ENCODE results near the gene TUNAR. TPM values are rescaled to one million over a fixed set of nuclear protein-coding genes. Genes with fewer than 3 reads are reported as not detected.
"Not testable (repeated sequence)": the region's sequence is repeated elsewhere in the genome, so short reads cannot be mapped to it uniquely, and the experiment has no call there.

TUNAR gene
- total RNA-seq, 2 experiments from 2014 or later: not detected

- no peak overlapping the region for H3K4me3 Mint-ChIP-seq
- H3K27ac Mint-ChIP-seq: no peak overlapping the region
- H3K9me3 Mint-ChIP-seq: peaks cover 10% of the 10 kb centered on the region
- H3K36me3 Mint-ChIP-seq (ENCODE audit: low read depth): no peaks in the 10 kb centered on the region
- no peaks in the 10 kb centered on the region for H3K4me1 Mint-ChIP-seq
- H3K27me3 Mint-ChIP-seq: peaks cover 13% of the 10 kb centered on the region
- DNase-seq: no peak
- ChIA-PET POLR2A (no interaction called here), CTCF (no interaction called here)
Observed at GRCh38 chr14:95943699-95944098, 67.1 kb downstream of the TUNAR start.

GRCh38 chr14:95944462-95944861, 67.8 kb downstream of the TUNAR start:
- no peak for DNase-seq
- Mint-ChIP-seq H3K4me1 (no peaks in the 10 kb centered on the region), H3K9me3 (peaks cover 10% of the 10 kb centered on the region), H3K27me3 (peaks cover 13% of the 10 kb centered on the region), H3K27ac (no peak overlapping the region), H3K4me3 (no peak overlapping the region), H3K36me3 (ENCODE audit: low read depth) (no peaks in the 10 kb centered on the region)
- ChIA-PET POLR2A (no interaction called here), CTCF (interaction anchor here (0.6 kb wide), 1 partner anchor 24 kb away, joined by 3 read pairs; no protein-coding TSS in a partner anchor)

GRCh38 chr14:95946867-95947266, 70.2 kb downstream of the TUNAR start:
- Mint-ChIP-seq H3K36me3 (ENCODE audit: low read depth) (no peaks in the 10 kb centered on the region), H3K27me3 (peaks cover 16% of the 10 kb centered on the region)
- POLR2A ChIA-PET: no interaction called here

GRCh38 chr14:95948558-95948981, 71.9 kb downstream of the TUNAR start:
- CTCF ChIA-PET: no interaction called here
- POLR2A ChIA-PET: no interaction called here
- no peak overlapping the region for H3K4me3 Mint-ChIP-seq
- no peaks in the 10 kb centered on the region for H3K36me3 Mint-ChIP-seq (ENCODE audit: low read depth)
- H3K27me3 Mint-ChIP-seq: peaks cover 16% of the 10 kb centered on the region
- H3K9me3 Mint-ChIP-seq: no peaks in the 10 kb centered on the region
- no peak overlapping the region for H3K27ac Mint-ChIP-seq
- DNase-seq: no peak
- H3K4me1 Mint-ChIP-seq: no peaks in the 10 kb centered on the region

More at GRCh38 chr14:95946867-95947266, 70.2 kb downstream of the TUNAR start:
- CTCF ChIA-PET: no interaction called here
- DNase-seq: no peak
- Mint-ChIP-seq H3K4me1 (no peaks in the 10 kb centered on the region), H3K9me3 (peaks cover 4% of the 10 kb centered on the region), H3K27ac (no peak overlapping the region), H3K4me3 (no peak overlapping the region)

- Mint-ChIP-seq H3K36me3 (ENCODE audit: low read depth) (no peaks in the 10 kb centered on the region), H3K9me3 (no peaks in the 10 kb centered on the region), H3K27me3 (peaks cover 14% of the 10 kb centered on the region), H3K27ac (no peak overlapping the region), H3K4me3 (no peak overlapping the region), H3K4me1 (no peaks in the 10 kb centered on the region)
- ChIA-PET POLR2A (no interaction called here), CTCF (no interaction called here)
- no peak for DNase-seq
Observed at GRCh38 chr14:95951359-95951758, 74.7 kb downstream of the TUNAR start.

- ChIA-PET CTCF (no interaction called here), POLR2A (no interaction called here)
- H3K9me3 Mint-ChIP-seq: no peaks in the 10 kb centered on the region
- DNase-seq: no peak
- H3K4me3 Mint-ChIP-seq: no peak overlapping the region
- peaks cover 6% of the 10 kb centered on the region for H3K27me3 Mint-ChIP-seq
- no peaks in the 10 kb centered on the region for H3K4me1 Mint-ChIP-seq
- no peaks in the 10 kb centered on the region for H3K36me3 Mint-ChIP-seq (ENCODE audit: low read depth)
- no peak overlapping the region for H3K27ac Mint-ChIP-seq
Observed at GRCh38 chr14:95953111-95953724, 76.6 kb downstream of the TUNAR start.

- CTCF ChIA-PET: no interaction called here
Observed at GRCh38 chr14:95956601-95957460, 80.2 kb downstream of the TUNAR start.

GRCh38 chr14:95958105-95958504, 81.5 kb downstream of the TUNAR start:
- CTCF ChIA-PET: no interaction called here
- H3K36me3 Mint-ChIP-seq (ENCODE audit: low read depth): no peaks in the 10 kb centered on the region
- POLR2A ChIA-PET: no interaction called here
- H3K27ac Mint-ChIP-seq: no peak overlapping the region
- no peaks in the 10 kb centered on the region for H3K9me3 Mint-ChIP-seq
- no peaks in the 10 kb centered on the region for H3K4me1 Mint-ChIP-seq
- no peak overlapping the region for H3K4me3 Mint-ChIP-seq
- no peak for DNase-seq
- H3K27me3 Mint-ChIP-seq: no peaks in the 10 kb centered on the region

More at GRCh38 chr14:95956601-95957460, 80.2 kb downstream of the TUNAR start:
- no peaks in the 10 kb centered on the region for H3K9me3 Mint-ChIP-seq
- no peaks in the 10 kb centered on the region for H3K36me3 Mint-ChIP-seq (ENCODE audit: low read depth)
- POLR2A ChIA-PET: no interaction called here
- H3K27me3 Mint-ChIP-seq: no peaks in the 10 kb centered on the region
- no peak overlapping the region for H3K27ac Mint-ChIP-seq
- DNase-seq: no peak
- no peak overlapping the region for H3K4me3 Mint-ChIP-seq
- H3K4me1 Mint-ChIP-seq: no peaks in the 10 kb centered on the region

- ChIA-PET POLR2A (no interaction called here), CTCF (no interaction called here)
- Mint-ChIP-seq H3K4me1 (no peaks in the 10 kb centered on the region), H3K4me3 (no peak overlapping the region), H3K9me3 (no peaks in the 10 kb centered on the region), H3K36me3 (ENCODE audit: low read depth) (no peaks in the 10 kb centered on the region), H3K27ac (no peak overlapping the region), H3K27me3 (no peaks in the 10 kb centered on the region)
- no peak for DNase-seq
Observed at GRCh38 chr14:95959317-95959716, 82.7 kb downstream of the TUNAR start.

- ChIA-PET CTCF (no interaction called here), POLR2A (no interaction called here)
- Mint-ChIP-seq H3K9me3 (no peaks in the 10 kb centered on the region), H3K27me3 (no peaks in the 10 kb centered on the region), H3K4me3 (no peak overlapping the region), H3K36me3 (ENCODE audit: low read depth) (no peaks in the 10 kb centered on the region), H3K27ac (no peak overlapping the region), H3K4me1 (no peaks in the 10 kb centered on the region)
- DNase-seq: no peak
Observed at GRCh38 chr14:95961481-95961880, 84.8 kb downstream of the TUNAR start.

GRCh38 chr14:95964901-95965300, 88.3 kb downstream of the TUNAR start:
- no peak overlapping the region for H3K27ac Mint-ChIP-seq

GRCh38 chr14:95968048-95968447, 91.4 kb downstream of the TUNAR start:
- POLR2A ChIA-PET; H3K9me3 Mint-ChIP-seq; H3K4me1 Mint-ChIP-seq; DNase-seq; H3K4me3 Mint-ChIP-seq; H3K36me3 Mint-ChIP-seq (ENCODE audit: low read depth); H3K27me3 Mint-ChIP-seq; H3K27ac Mint-ChIP-seq: not testable (repeated sequence)
- CTCF ChIA-PET: interaction anchor here (0.7 kb wide), 1 partner anchor 24 kb away, joined by 3 read pairs; no protein-coding TSS in a partner anchor

More at GRCh38 chr14:95964901-95965300, 88.3 kb downstream of the TUNAR start:
- Mint-ChIP-seq H3K9me3 (no peaks in the 10 kb centered on the region), H3K4me1 (no peaks in the 10 kb centered on the region), H3K4me3 (no peak overlapping the region), H3K27me3 (peaks cover 2% of the 10 kb centered on the region), H3K36me3 (ENCODE audit: low read depth) (no peaks in the 10 kb centered on the region)
- no peak for DNase-seq
- CTCF ChIA-PET: interaction anchor here (0.6 kb wide), 1 partner anchor 486 kb away, joined by 3 read pairs; no protein-coding TSS in a partner anchor
- POLR2A ChIA-PET: no interaction called here
